Measurements from ENCODE around the gene SIAH1.

- TF ChIP-seq CTCF (optimal IDR thresholded peaks at IDR 0.05 in 1 of 3, IDR thresholded peaks at IDR 0.05 in 1 of 3, conservative IDR thresholded peaks at IDR 0.05 in 1 of 3; ENCODE audit: extremely low read depth in 1 of 3, insufficient read depth in 2 of 3, low read length in 3 of 3) (no peak), EZH2 (IDR thresholded peaks at IDR 0.05; ENCODE audit: low read length) (no peak)
These were observed 3.1 kb downstream of the SIAH1 start for GRCh38 chr16:48382131-48382530.
